CD4-positive, alpha-beta memory T cell (primary cell): ENCODE results near the gene CACNA2D4. TPM values are rescaled to one million over a fixed set of nuclear protein-coding genes. Genes with fewer than 3 reads are reported as not detected.

Experiments
- CTCF ChIA-PET: fragments of 350-600 bp; sonication (Branson Sonifier 250); formaldehyde crosslinking; loops from one replicate; lab custom pipeline; 2021; ENCODE audit warnings: inconsistent platforms; ENCODE audit not compliant: partially characterized antibody; lab: Charles Lee
- POLR2A ChIA-PET: fragments of 350-600 bp; sonication (Branson Sonifier 250); formaldehyde crosslinking; loops from one replicate; lab custom pipeline; 2021; ENCODE audit not compliant: partially characterized antibody; lab: Charles Lee
- DNase-seq, 5 donors: peaks; one replicate each; pipeline versions ENCODE4 v3.0.0 to v3.0.0-alpha.2; 2020 to 2022; ENCODE audit warnings: mixed read lengths in 1 of 5
- H3K27ac ChIP-seq: one replicate; pipeline ENCODE4 v1.7.0; 2013; ENCODE audit warnings: low read depth, low read length
- H3K27me3 ChIP-seq: 2 replicates; pipeline ENCODE4 v1.7.0; 2013; ENCODE audit warnings: mild to moderate bottlenecking, low read length, moderate library complexity; ENCODE audit not compliant: insufficient read depth
- H3K36me3 ChIP-seq: 2 replicates; pipeline ENCODE4 v1.7.0; 2013; ENCODE audit warnings: mild to moderate bottlenecking, low read length, moderate library complexity; ENCODE audit not compliant: insufficient read depth
- H3K4me1 ChIP-seq: 2 replicates; pipeline ENCODE4 v1.7.0; 2013; ENCODE audit warnings: mild to moderate bottlenecking, low read length, moderate library complexity; ENCODE audit not compliant: insufficient read depth
- H3K4me3 ChIP-seq, 2 donors: one replicate each; pipeline ENCODE4 v1.7.0; 2013; ENCODE audit warnings: low read length in 2 of 2, mild to moderate bottlenecking in 1 of 2
- H3K9me3 ChIP-seq, 2 donors: one replicate each; pipeline ENCODE4 v1.7.0; 2013; ENCODE audit warnings: low read length in 2 of 2, control low read depth in 1 of 2; ENCODE audit not compliant: control insufficient read depth in 1 of 2
- H3K27ac Mint-ChIP-seq, 7 donors: one replicate each; pipeline ENCODE4 v1.8.0; 2020 to 2021; ENCODE audit warnings: mixed read lengths in 7 of 7, mild to moderate bottlenecking in 6 of 7, inconsistent platforms in 3 of 7, moderate library complexity in 3 of 7
- H3K27me3 Mint-ChIP-seq, 2 donors: one replicate each; pipeline ENCODE4 v1.8.0; 2020 to 2021; ENCODE audit warnings: mixed read lengths in 2 of 2
- H3K36me3 Mint-ChIP-seq, 2 donors: one replicate each; pipeline ENCODE4 v1.8.0; 2020 to 2021; ENCODE audit warnings: mixed read lengths in 2 of 2, inconsistent platforms in 1 of 2, mild to moderate bottlenecking in 1 of 2
- H3K4me1 Mint-ChIP-seq, 4 donors: one replicate each; pipeline ENCODE4 v1.8.0; 2020 to 2021; ENCODE audit warnings: mixed read lengths in 4 of 4, mild to moderate bottlenecking in 1 of 4
- H3K4me3 Mint-ChIP-seq, 8 donors: one replicate each; pipeline ENCODE4 v1.8.0; 2020 to 2021; ENCODE audit warnings: mixed read lengths in 8 of 8, mild to moderate bottlenecking in 7 of 8, moderate library complexity in 6 of 8, inconsistent platforms in 3 of 8
- H3K9me3 Mint-ChIP-seq, 8 donors: one replicate each; pipeline ENCODE4 v1.8.0; 2020 to 2021; ENCODE audit warnings: mixed read lengths in 8 of 8, mild to moderate bottlenecking in 5 of 8, inconsistent platforms in 3 of 8, moderate library complexity in 1 of 8
- intact Hi-C: fragments of 100-400 bp; cut with micrococcal nuclease; formaldehyde crosslinking; loops from one replicate; pipeline ENCODE4 v1.15.1; 2023
- polyA plus RNA-seq, 2 donors: library from polyadenylated mRNA; unstranded; fragments of 300-500 nt; fragmentation: Illumina TruSeq; gene quantifications; one replicate each; pipeline ENCODE4 v1.2.3, GENCODE V29; 2021
- total RNA-seq, 2 experiments: library from RNA; stranded (reverse); gene quantifications; one replicate each; pipeline ENCODE4 v1.2.3, GENCODE V29; 2021

Gene CACNA2D4
- total and polyA plus RNA-seq, 4 experiments from 2014 or later, result 12.4 to 19.2 (median 14.6) TPM

GRCh38 chr12:1881301-1881700, 37.2 kb downstream of the CACNA2D4 start:
- H3K4me3 Mint-ChIP-seq, result no peak overlapping the region
- peaks cover 8 to 20% of the 10 kb centered on the region in 2 donors for H3K27me3 Mint-ChIP-seq
- Histone ChIP-seq H3K4me1 (no peaks in the 10 kb centered on the region), H3K4me3 (no peak overlapping the region), H3K27ac (no peak overlapping the region), H3K36me3 (no peaks in the 10 kb centered on the region), H3K27me3 (no peaks in the 10 kb centered on the region), H3K9me3 (no peaks in the 10 kb centered on the region)
- intact Hi-C loops, result no loop called here
- no peaks in the 10 kb centered on the region for H3K4me1 Mint-ChIP-seq
- no peak overlapping the region for H3K27ac Mint-ChIP-seq
- no peaks in the 10 kb centered on the region for H3K36me3 Mint-ChIP-seq
- H3K9me3 Mint-ChIP-seq, result no peaks in the 10 kb centered on the region
- no peak for DNase-seq
- ChIA-PET CTCF (no interaction called here), POLR2A (no interaction called here)

GRCh38 chr12:1880876-1881275, 37.6 kb downstream of the CACNA2D4 start:
- no peak overlapping the region for H3K27ac Mint-ChIP-seq
- Histone ChIP-seq H3K4me3 (no peak overlapping the region), H3K9me3 (no peaks in the 10 kb centered on the region), H3K4me1 (no peaks in the 10 kb centered on the region), H3K36me3 (no peaks in the 10 kb centered on the region), H3K27me3 (no peaks in the 10 kb centered on the region), H3K27ac (no peak overlapping the region)
- H3K36me3 Mint-ChIP-seq, result no peaks in the 10 kb centered on the region
- DNase-seq, result no peak
- POLR2A ChIA-PET, result no interaction called here
- no peaks in the 10 kb centered on the region for H3K9me3 Mint-ChIP-seq
- no peak overlapping the region for H3K4me3 Mint-ChIP-seq
- no peaks in the 10 kb centered on the region for H3K4me1 Mint-ChIP-seq
- intact Hi-C loops, result no loop called here
- CTCF ChIA-PET, result no interaction called here
- H3K27me3 Mint-ChIP-seq, result peaks cover 5 to 17% of the 10 kb centered on the region in 2 donors

GRCh38 chr12:1880153-1880845, 38.2 kb downstream of the CACNA2D4 start:
- intact Hi-C loops, result no loop called here
- H3K9me3 Mint-ChIP-seq, result no peaks in the 10 kb centered on the region
- H3K27ac Mint-ChIP-seq, result no peak overlapping the region
- peaks cover 4 to 16% of the 10 kb centered on the region in 2 donors for H3K27me3 Mint-ChIP-seq
- Histone ChIP-seq H3K27me3 (no peaks in the 10 kb centered on the region), H3K9me3 (no peaks in the 10 kb centered on the region), H3K4me1 (no peaks in the 10 kb centered on the region), H3K27ac (no peak overlapping the region), H3K4me3 (no peak overlapping the region), H3K36me3 (no peaks in the 10 kb centered on the region)
- DNase-seq, result no peak
- H3K4me3 Mint-ChIP-seq, result no peak overlapping the region
- ChIA-PET CTCF (no interaction called here), POLR2A (no interaction called here)
- no peaks in the 10 kb centered on the region for H3K36me3 Mint-ChIP-seq
- no peaks in the 10 kb centered on the region for H3K4me1 Mint-ChIP-seq

- no peak overlapping the region for H3K4me3 Mint-ChIP-seq
- ChIA-PET POLR2A (no interaction called here), CTCF (no interaction called here)
- no peaks in the 10 kb centered on the region for H3K4me1 Mint-ChIP-seq
- peaks cover 4 to 16% of the 10 kb centered on the region in 2 donors for H3K27me3 Mint-ChIP-seq
- intact Hi-C loops, result no loop called here
- Histone ChIP-seq H3K27ac (no peak overlapping the region), H3K4me3 (no peak overlapping the region), H3K27me3 (no peaks in the 10 kb centered on the region), H3K9me3 (no peaks in the 10 kb centered on the region), H3K4me1 (no peaks in the 10 kb centered on the region), H3K36me3 (no peaks in the 10 kb centered on the region)
- H3K9me3 Mint-ChIP-seq, result no peaks in the 10 kb centered on the region
- DNase-seq, result no peak
- H3K27ac Mint-ChIP-seq, result no peak overlapping the region
- H3K36me3 Mint-ChIP-seq, result no peaks in the 10 kb centered on the region
Observed at GRCh38 chr12:1879633-1880032, 38.8 kb downstream of the CACNA2D4 start.

GRCh38 chr12:1878695-1879094, 39.8 kb downstream of the CACNA2D4 start:
- Mint-ChIP-seq H3K4me3 (no peak overlapping the region), H3K27me3 (peaks cover 3 to 16% of the 10 kb centered on the region in 2 donors), H3K27ac (peak overlapping the region in 1 of 7 donors; percentile 64), H3K36me3 (no peaks in the 10 kb centered on the region), H3K4me1 (no peaks in the 10 kb centered on the region), H3K9me3 (no peaks in the 10 kb centered on the region)
- no peak overlapping the region for H3K27ac ChIP-seq
- no peaks in the 10 kb centered on the region for H3K4me1 ChIP-seq
- POLR2A ChIA-PET, result no interaction called here
- H3K27me3 ChIP-seq, result no peaks in the 10 kb centered on the region
- DNase-seq, result no peak
- intact Hi-C loops, result no loop called here
- H3K9me3 ChIP-seq, result no peaks in the 10 kb centered on the region
- H3K36me3 ChIP-seq, result no peaks in the 10 kb centered on the region
- H3K4me3 ChIP-seq, result no peak overlapping the region
- CTCF ChIA-PET, result no interaction called here

GRCh38 chr12:1878214-1878613, 40.2 kb downstream of the CACNA2D4 start:
- no peak for DNase-seq
- intact Hi-C loops, result no loop called here
- Mint-ChIP-seq H3K27me3 (peaks cover 0 to 11% of the 10 kb centered on the region in 2 donors), H3K4me1 (no peaks in the 10 kb centered on the region), H3K4me3 (no peak overlapping the region), H3K27ac (peak overlapping the region in 1 of 7 donors; percentile 64), H3K9me3 (no peaks in the 10 kb centered on the region), H3K36me3 (no peaks in the 10 kb centered on the region)
- no peaks in the 10 kb centered on the region for H3K4me1 ChIP-seq
- H3K36me3 ChIP-seq, result no peaks in the 10 kb centered on the region
- POLR2A ChIA-PET, result no interaction called here
- no peak overlapping the region for H3K27ac ChIP-seq
- no peak overlapping the region for H3K4me3 ChIP-seq
- H3K27me3 ChIP-seq, result no peaks in the 10 kb centered on the region
- H3K9me3 ChIP-seq, result no peaks in the 10 kb centered on the region
- CTCF ChIA-PET, result no interaction called here

GRCh38 chr12:1877169-1877878, 41.1 kb downstream of the CACNA2D4 start:
- Histone ChIP-seq H3K9me3 (no peaks in the 10 kb centered on the region), H3K36me3 (no peaks in the 10 kb centered on the region), H3K27ac (no peak overlapping the region), H3K27me3 (no peaks in the 10 kb centered on the region), H3K4me3 (no peak overlapping the region), H3K4me1 (no peaks in the 10 kb centered on the region)
- intact Hi-C loops, result no loop called here
- Mint-ChIP-seq H3K27ac (no peak overlapping the region), H3K4me1 (no peaks in the 10 kb centered on the region), H3K27me3 (peaks cover 0 to 10% of the 10 kb centered on the region in 2 donors), H3K9me3 (no peaks in the 10 kb centered on the region), H3K4me3 (no peak overlapping the region), H3K36me3 (no peaks in the 10 kb centered on the region)
- CTCF ChIA-PET, result no interaction called here
- POLR2A ChIA-PET, result no interaction called here
- DNase-seq, result no peak
